GM20000 (cell line): ENCODE measurements around the gene EXD3.

Experiments used
- DNase-seq: peaks from one replicate; pipeline ENCODE4 v3.0.0; 2012; ENCODE audit warnings: low spot score
- TF ChIP-seq, protein P1 (sequence below): IDR thresholded peaks from 2 replicates; pipeline ENCODE4 v1.5.1; 2012; ENCODE audit warnings: mild to moderate bottlenecking, control low read depth; ENCODE audit errors: extremely low read depth, missing control alignments

The EXD3 gene

GRCh38 chr9:137311986-137312851 is 110.7 kb downstream of the EXD3 start:
- TF ChIP-seq, protein P1, sequence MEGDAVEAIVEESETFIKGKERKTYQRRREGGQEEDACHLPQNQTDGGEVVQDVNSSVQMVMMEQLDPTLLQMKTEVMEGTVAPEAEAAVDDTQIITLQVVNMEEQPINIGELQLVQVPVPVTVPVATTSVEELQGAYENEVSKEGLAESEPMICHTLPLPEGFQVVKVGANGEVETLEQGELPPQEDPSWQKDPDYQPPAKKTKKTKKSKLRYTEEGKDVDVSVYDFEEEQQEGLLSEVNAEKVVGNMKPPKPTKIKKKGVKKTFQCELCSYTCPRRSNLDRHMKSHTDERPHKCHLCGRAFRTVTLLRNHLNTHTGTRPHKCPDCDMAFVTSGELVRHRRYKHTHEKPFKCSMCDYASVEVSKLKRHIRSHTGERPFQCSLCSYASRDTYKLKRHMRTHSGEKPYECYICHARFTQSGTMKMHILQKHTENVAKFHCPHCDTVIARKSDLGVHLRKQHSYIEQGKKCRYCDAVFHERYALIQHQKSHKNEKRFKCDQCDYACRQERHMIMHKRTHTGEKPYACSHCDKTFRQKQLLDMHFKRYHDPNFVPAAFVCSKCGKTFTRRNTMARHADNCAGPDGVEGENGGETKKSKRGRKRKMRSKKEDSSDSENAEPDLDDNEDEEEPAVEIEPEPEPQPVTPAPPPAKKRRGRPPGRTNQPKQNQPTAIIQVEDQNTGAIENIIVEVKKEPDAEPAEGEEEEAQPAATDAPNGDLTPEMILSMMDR, result no peak
- DNase-seq, result peak; percentile 29

GRCh38 chr9:137311171-137311985 is 111.6 kb downstream of the EXD3 start:
- DNase-seq, result no peak
- TF ChIP-seq, protein P1, result no peak

- DNase-seq, result no peak
- TF ChIP-seq, protein P1, result no peak
Observed at GRCh38 chr9:137310189-137311052, 112.5 kb downstream of the EXD3 start.

GRCh38 chr9:137309368-137310188 is 113.4 kb downstream of the EXD3 start:
- no peak for DNase-seq
- TF ChIP-seq, protein P1, result no peak

GRCh38 chr9:137308057-137308619 is 114.8 kb downstream of the EXD3 start:
- TF ChIP-seq, protein P1, result no peak
- no peak for DNase-seq
